Esophagus squamous epithelium (tissue), 4 donors: ENCODE data around the gene MAP2K7.

Source experiments
- CTCF ChIP-seq, 6 experiments: fragments of 450-650 bp in 4 of 6; fragments of 200-600 bp in 2 of 6; sonication (generic) in 2 of 6; IDR thresholded peaks; one replicate each; pipeline ENCODE4 v1.5.1; 2016 to 2019; ENCODE audit warnings: antibody characterized with exemption in 6 of 6, mild to moderate bottlenecking in 4 of 6, moderate library complexity in 4 of 6
- POLR2A ChIP-seq, 4 donors: fragments of 450-650 bp; IDR thresholded peaks; one replicate each; pipeline ENCODE4 v1.6.1; 2017; ENCODE audit warnings: antibody characterized with exemption in 4 of 4, mild to moderate bottlenecking in 4 of 4, moderate library complexity in 3 of 4

- TF ChIP-seq CTCF (IDR thresholded peaks at IDR 0.05) = no peak
- TF ChIP-seq POLR2A (IDR thresholded peaks at IDR 0.05) = no peak
Observed at GRCh38 chr19:7856679-7857663, 46.7 kb upstream of the MAP2K7 start.
